HCT116 (cell line): ENCODE results near the gene GMDS. TPM values are rescaled to one million over a fixed set of nuclear protein-coding genes. Genes with fewer than 3 reads are reported as not detected.

Experiments used
- ATAC-seq: fragments of 200-7000 bp; cut with Tn5 transposase; 2 replicates; pipeline ENCODE4 v1.9.1; 2020; ENCODE audit warnings: mild to moderate bottlenecking, moderate library complexity
- BruUV-seq: library from RNA; stranded (reverse); fragments of 400-500 nt; replicated peaks from 2 replicates; lab custom pipeline; 2021; lab: Mats Ljungman, UMichigan
- CTCF ChIA-PET: fragments of 300-600 bp; sonication (Branson Sonifier 250); formaldehyde crosslinking; loops from one replicate; lab custom pipeline; 2021; ENCODE audit warnings: antibody characterized with exemption; lab: Charles Lee
- POLR2A ChIA-PET: fragments of 300-600, 350-600 bp; sonication (Branson Sonifier 250); formaldehyde crosslinking; loops from one replicate; lab custom pipeline; 2021; ENCODE audit warnings: antibody characterized with exemption; lab: Charles Lee
- RAD21 ChIA-PET, 2 experiments: fragments of 300-600 bp; sonication (Branson Sonifier 250); formaldehyde crosslinking; loops; one replicate each; lab custom pipeline; 2023; ENCODE audit warnings: low total read pairs in 2 of 2; ENCODE audit not compliant: uncharacterized antibody in 2 of 2, unreplicated experiment in 2 of 2, low non-redundant PET in 1 of 2; lab: Charles Lee
- DNase-seq: peaks from one replicate; pipeline ENCODE4 v3.0.0-alpha.2; 2010; ENCODE audit warnings: low read depth, low spot score
- H2AFZ ChIP-seq: fragments of 200-600 bp; shearing (Covaris generic), sonication (generic); 2 replicates; pipeline ENCODE4 v1.6.1; 2017; ENCODE audit warnings: low read depth, mixed run types, mixed read lengths, antibody characterized with exemption, low read length; ENCODE audit not compliant: poor library complexity, severe bottlenecking
- H3K27ac ChIP-seq: 2 replicates; pipeline ENCODE4 v1.5.1; 2012; ENCODE audit warnings: low read depth, low read length
- H3K27me3 ChIP-seq: fragments of 200-600 bp; sonication (generic); 2 replicates; pipeline ENCODE4 v1.6.1; 2016; ENCODE audit warnings: mixed run types, low read length, mixed read lengths; ENCODE audit not compliant: insufficient read depth
- H3K36me3 ChIP-seq, 2 experiments: fragments of 200-500 bp in 1 of 2; fragments of 200-600 bp in 1 of 2; sonication (Bioruptor generic) in 1 of 2; sonication (generic) in 1 of 2; 2 replicates each; pipeline versions ENCODE4 v1.5.1 to v1.6.1; 2014 to 2016; ENCODE audit warnings: low read length in 2 of 2, inconsistent platforms in 1 of 2, mixed read lengths in 1 of 2, mixed run types in 1 of 2; ENCODE audit not compliant: insufficient read depth in 2 of 2, control insufficient read depth in 1 of 2
- H3K4me1 ChIP-seq, 2 experiments: fragments of 200-600 bp in 1 of 2; sonication (generic) in 1 of 2; 2 replicates each; pipeline versions ENCODE4 v1.5.1 to v1.6.1; 2012 to 2017; ENCODE audit warnings: low read length in 2 of 2, inconsistent platforms in 1 of 2, mild to moderate bottlenecking in 1 of 2, mixed read lengths in 1 of 2, mixed run types in 1 of 2, moderate library complexity in 1 of 2; ENCODE audit not compliant: insufficient read depth in 2 of 2, control insufficient read depth in 1 of 2
- H3K4me2 ChIP-seq: fragments of 200-600 bp; sonication (generic); 2 replicates; pipeline ENCODE4 v1.6.1; 2017; ENCODE audit warnings: mixed run types, low read length, mixed read lengths
- H3K4me3 ChIP-seq, 2 experiments: fragments of 200-600 bp in 1 of 2; sonication (generic) in 1 of 2; replicated peaks in 1 of 2; 2 replicates each; pipeline ENCODE4 v1.5.1; 2011 to 2016; ENCODE audit warnings: low read length in 2 of 2, control low read depth in 1 of 2, low read depth in 1 of 2, mild to moderate bottlenecking in 1 of 2, mixed read lengths in 1 of 2, mixed run types in 1 of 2
- H3K79me2 ChIP-seq: fragments of 200-600 bp; sonication (generic); 2 replicates; pipeline ENCODE4 v1.6.1; 2017; ENCODE audit warnings: mild to moderate bottlenecking, mixed run types, low read length, moderate library complexity, mixed read lengths; ENCODE audit not compliant: insufficient read depth
- H3K9ac ChIP-seq: fragments of 200-600 bp; sonication (generic); 2 replicates; pipeline ENCODE4 v1.6.1; 2016; ENCODE audit warnings: low read length, mixed read lengths
- H3K9me2 ChIP-seq: fragments of 200-600 bp; sonication (generic), shearing (Covaris generic); 2 replicates; pipeline ENCODE4 v1.6.1; 2017; ENCODE audit warnings: mixed run types, mild to moderate bottlenecking, moderate library complexity; ENCODE audit not compliant: insufficient read depth
- H3K9me3 ChIP-seq, 2 experiments: fragments of 200-500 bp in 1 of 2; fragments of 200-600 bp in 1 of 2; sonication (Bioruptor generic) in 1 of 2; sonication (generic) in 1 of 2; 2 replicates each; pipeline ENCODE4 v1.6.1; 2014 to 2017; ENCODE audit warnings: low read length in 2 of 2, mixed read lengths in 2 of 2, inconsistent platforms in 1 of 2, low read depth in 1 of 2, mild to moderate bottlenecking in 1 of 2, mixed run types in 1 of 2, moderate library complexity in 1 of 2; ENCODE audit not compliant: control insufficient read depth in 1 of 2, insufficient read depth in 1 of 2
- H4K20me1 ChIP-seq: fragments of 200-600 bp; sonication (generic), shearing (Covaris generic); 2 replicates; pipeline ENCODE4 v1.6.1; 2017; ENCODE audit warnings: mixed run types, mild to moderate bottlenecking, moderate library complexity; ENCODE audit not compliant: insufficient read depth
- ATF3 ChIP-seq: IDR thresholded peaks from 2 replicates; pipeline ENCODE4 v1.6.1; 2012
- CBX3 ChIP-seq: IDR thresholded peaks from 2 replicates; pipeline ENCODE4 v1.6.1; 2012; ENCODE audit warnings: low read depth
- CEBPB ChIP-seq: IDR thresholded peaks from 2 replicates; pipeline ENCODE4 v1.6.1; 2012; ENCODE audit warnings: low read depth
- ELF1 ChIP-seq: IDR thresholded peaks from 2 replicates; pipeline ENCODE4 v1.6.1; 2012; ENCODE audit warnings: low read depth, borderline replicate concordance
- JUND ChIP-seq: IDR thresholded peaks from 2 replicates; pipeline ENCODE4 v1.6.1; 2012
- POLR2A ChIP-seq: IDR thresholded peaks from 2 replicates; pipeline ENCODE4 v1.7.0; 2011; ENCODE audit warnings: borderline replicate concordance; ENCODE audit not compliant: insufficient read depth, insufficient read length; ENCODE audit errors: extremely low read depth
- POLR2AphosphoS5 ChIP-seq: IDR thresholded peaks from 2 replicates; pipeline ENCODE4 v1.6.1; 2011; ENCODE audit warnings: mild to moderate bottlenecking, low read depth, low read length, moderate library complexity
- RAD21 ChIP-seq: IDR thresholded peaks from 2 replicates; pipeline ENCODE4 v1.6.1; 2012; ENCODE audit warnings: low read depth, mild to moderate bottlenecking
- SP1 ChIP-seq: IDR thresholded peaks from 2 replicates; pipeline ENCODE4 v1.6.1; 2012; ENCODE audit warnings: low read depth
- SRF ChIP-seq: IDR thresholded peaks from 2 replicates; pipeline ENCODE4 v1.6.1; 2012; ENCODE audit warnings: low read depth
- YY1 ChIP-seq: IDR thresholded peaks from 2 replicates; pipeline ENCODE4 v1.6.1; 2011; ENCODE audit warnings: low read length, low read depth, moderate library complexity, mild to moderate bottlenecking; ENCODE audit not compliant: insufficient replicate concordance; ENCODE audit errors: extremely low read depth
- intact Hi-C: fragments of 100-400 bp; cut with micrococcal nuclease; formaldehyde crosslinking; loops from 2 replicates; pipeline ENCODE4 v1.10.0; 2022
- total RNA-seq: library from RNA; stranded (reverse); gene quantifications from one replicate; pipeline ENCODE4 v1.2.1, GENCODE V29; 2021; ENCODE audit not compliant: unreplicated experiment
- TF ChIP-seq, protein P1 (sequence below): IDR thresholded peaks from 2 replicates; pipeline ENCODE4 v1.6.1; 2011; ENCODE audit warnings: mild to moderate bottlenecking, low read length, moderate library complexity; ENCODE audit not compliant: insufficient replicate concordance; ENCODE audit errors: extremely low read depth
- TF ChIP-seq, protein P2 (sequence below): IDR thresholded peaks from 2 replicates; pipeline ENCODE4 v1.6.1; 2012; ENCODE audit warnings: low read depth
- TF ChIP-seq, protein P3 (sequence below): IDR thresholded peaks from 2 replicates; pipeline ENCODE4 v1.6.1; 2012

The GMDS gene
- total RNA-seq, 1 experiment from 2014 or later: 34.4 TPM

GRCh38 chr6:1658212-1659005 lies 587.0 kb downstream of the GMDS start:
- Histone ChIP-seq H3K4me1 (no peaks in the 10 kb centered on the region), H3K79me2 (no peaks in the 10 kb centered on the region), H3K9me3 (no peaks in the 10 kb centered on the region), H3K36me3 (no peaks in the 10 kb centered on the region), H3K9me2 (no peaks in the 10 kb centered on the region), H3K4me3 (no peak overlapping the region), H3K9ac (no peak overlapping the region), H3K27me3 (no peaks in the 10 kb centered on the region), H3K4me2 (no peak overlapping the region)
- CTCF ChIA-PET: no interaction called here
- no peak for ATAC-seq
- BruUV-seq: no TSS peak
- POLR2A ChIA-PET: no interaction called here
- TF ChIP-seq POLR2A (no peak), ELF1 (no peak), SP1 (no peak), JUND (no peak), CEBPB (no peak), CBX3 (no peak), YY1 (no peak), POLR2AphosphoS5 (no peak), SRF (no peak), RAD21 (no peak), ATF3 (no peak)
- TF ChIP-seq, protein P1, sequence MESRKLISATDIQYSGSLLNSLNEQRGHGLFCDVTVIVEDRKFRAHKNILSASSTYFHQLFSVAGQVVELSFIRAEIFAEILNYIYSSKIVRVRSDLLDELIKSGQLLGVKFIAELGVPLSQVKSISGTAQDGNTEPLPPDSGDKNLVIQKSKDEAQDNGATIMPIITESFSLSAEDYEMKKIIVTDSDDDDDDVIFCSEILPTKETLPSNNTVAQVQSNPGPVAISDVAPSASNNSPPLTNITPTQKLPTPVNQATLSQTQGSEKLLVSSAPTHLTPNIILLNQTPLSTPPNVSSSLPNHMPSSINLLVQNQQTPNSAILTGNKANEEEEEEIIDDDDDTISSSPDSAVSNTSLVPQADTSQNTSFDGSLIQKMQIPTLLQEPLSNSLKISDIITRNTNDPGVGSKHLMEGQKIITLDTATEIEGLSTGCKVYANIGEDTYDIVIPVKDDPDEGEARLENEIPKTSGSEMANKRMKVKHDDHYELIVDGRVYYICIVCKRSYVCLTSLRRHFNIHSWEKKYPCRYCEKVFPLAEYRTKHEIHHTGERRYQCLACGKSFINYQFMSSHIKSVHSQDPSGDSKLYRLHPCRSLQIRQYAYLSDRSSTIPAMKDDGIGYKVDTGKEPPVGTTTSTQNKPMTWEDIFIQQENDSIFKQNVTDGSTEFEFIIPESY: no peak
- TF ChIP-seq, protein P2, sequence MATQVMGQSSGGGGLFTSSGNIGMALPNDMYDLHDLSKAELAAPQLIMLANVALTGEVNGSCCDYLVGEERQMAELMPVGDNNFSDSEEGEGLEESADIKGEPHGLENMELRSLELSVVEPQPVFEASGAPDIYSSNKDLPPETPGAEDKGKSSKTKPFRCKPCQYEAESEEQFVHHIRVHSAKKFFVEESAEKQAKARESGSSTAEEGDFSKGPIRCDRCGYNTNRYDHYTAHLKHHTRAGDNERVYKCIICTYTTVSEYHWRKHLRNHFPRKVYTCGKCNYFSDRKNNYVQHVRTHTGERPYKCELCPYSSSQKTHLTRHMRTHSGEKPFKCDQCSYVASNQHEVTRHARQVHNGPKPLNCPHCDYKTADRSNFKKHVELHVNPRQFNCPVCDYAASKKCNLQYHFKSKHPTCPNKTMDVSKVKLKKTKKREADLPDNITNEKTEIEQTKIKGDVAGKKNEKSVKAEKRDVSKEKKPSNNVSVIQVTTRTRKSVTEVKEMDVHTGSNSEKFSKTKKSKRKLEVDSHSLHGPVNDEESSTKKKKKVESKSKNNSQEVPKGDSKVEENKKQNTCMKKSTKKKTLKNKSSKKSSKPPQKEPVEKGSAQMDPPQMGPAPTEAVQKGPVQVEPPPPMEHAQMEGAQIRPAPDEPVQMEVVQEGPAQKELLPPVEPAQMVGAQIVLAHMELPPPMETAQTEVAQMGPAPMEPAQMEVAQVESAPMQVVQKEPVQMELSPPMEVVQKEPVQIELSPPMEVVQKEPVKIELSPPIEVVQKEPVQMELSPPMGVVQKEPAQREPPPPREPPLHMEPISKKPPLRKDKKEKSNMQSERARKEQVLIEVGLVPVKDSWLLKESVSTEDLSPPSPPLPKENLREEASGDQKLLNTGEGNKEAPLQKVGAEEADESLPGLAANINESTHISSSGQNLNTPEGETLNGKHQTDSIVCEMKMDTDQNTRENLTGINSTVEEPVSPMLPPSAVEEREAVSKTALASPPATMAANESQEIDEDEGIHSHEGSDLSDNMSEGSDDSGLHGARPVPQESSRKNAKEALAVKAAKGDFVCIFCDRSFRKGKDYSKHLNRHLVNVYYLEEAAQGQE: no peak
- TF ChIP-seq, protein P3, sequence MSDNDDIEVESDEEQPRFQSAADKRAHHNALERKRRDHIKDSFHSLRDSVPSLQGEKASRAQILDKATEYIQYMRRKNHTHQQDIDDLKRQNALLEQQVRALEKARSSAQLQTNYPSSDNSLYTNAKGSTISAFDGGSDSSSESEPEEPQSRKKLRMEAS: no peak
- TF ChIP-seq, all 23 proteins: peak for 0
- no peak overlapping the region for H3K27ac ChIP-seq
- DNase-seq: no peak
- H2AFZ ChIP-seq: no peak overlapping the region
- intact Hi-C loops: no loop called here
- RAD21 ChIA-PET: no interaction called here
- no peaks in the 10 kb centered on the region for H4K20me1 ChIP-seq
